Uterus (tissue), 2 donors: ENCODE results near the gene CEP104.

Experiments
- CTCF ChIP-seq, 4 experiments: fragments of 200-600 bp in 2 of 4; fragments of 450-650 bp in 2 of 4; sonication (generic) in 2 of 4; IDR thresholded peaks; one replicate each; pipeline ENCODE4 v1.5.1; 2016 to 2019; ENCODE audit warnings: antibody characterized with exemption in 4 of 4, mild to moderate bottlenecking in 2 of 4, moderate library complexity in 1 of 4
- POLR2A ChIP-seq, 2 donors: fragments of 450-650 bp; IDR thresholded peaks; one replicate each; pipeline ENCODE4 v1.6.1; 2016; ENCODE audit warnings: antibody characterized with exemption in 2 of 2, mild to moderate bottlenecking in 1 of 2, moderate library complexity in 1 of 2

DNA sequence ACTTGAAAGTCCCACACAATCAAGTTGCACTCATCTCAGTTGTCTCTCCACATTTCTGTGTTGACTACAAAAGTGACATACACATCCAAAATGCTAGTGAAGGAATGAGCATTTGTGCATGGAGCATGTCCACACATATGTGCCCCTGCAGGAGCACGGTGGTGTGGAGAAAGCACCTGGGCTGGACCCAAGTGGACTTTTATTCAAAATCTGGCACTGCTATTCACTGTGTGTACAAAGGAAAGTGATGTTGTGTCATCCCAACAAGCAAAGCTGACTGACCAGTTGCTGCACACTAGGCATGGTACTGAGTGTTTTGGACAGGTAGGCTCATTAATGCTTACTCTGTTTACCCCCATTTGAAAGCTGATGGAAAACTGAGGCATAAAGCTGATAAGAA lies 19.3 kb downstream of the CEP104 start:
- TF ChIP-seq POLR2A (IDR thresholded peaks at IDR 0.05) (no peak), CTCF (IDR thresholded peaks at IDR 0.05) (no peak)
